ENCODE measurements around the gene ACO2. TPM values are rescaled to one million over a fixed set of nuclear protein-coding genes. Genes with fewer than 3 reads are reported as not detected.
A peak's percentile ranks its signal among the peaks of the same experiment; 100 is the strongest.
"Not testable (repeated sequence)": the region's sequence is repeated elsewhere in the genome, so short reads cannot be mapped to it uniquely, and the experiment has no call there.

Gene ACO2
- total RNA-seq, 2 experiments from 2014 or later, result 90.0 to 93.3 TPM

- Mint-ChIP-seq H3K27ac (no peak overlapping the region), H3K4me1 (peaks cover 4% of the 10 kb centered on the region), H3K4me3 (no peak overlapping the region), H3K36me3 (no peaks in the 10 kb centered on the region), H3K9me3 (ENCODE audit: low read depth) (no peaks in the 10 kb centered on the region), H3K27me3 (peaks cover 13% of the 10 kb centered on the region)
- CTCF ChIA-PET, result interaction anchor here (1.0 to 1.8 kb wide), 3 partner anchors 25 to 38 kb away, joined by 3 to 5 read pairs (median 3); partner anchors contain the start of gene PMM1
- no peak for ATAC-seq
- DNase-seq, result no peak
Measured at GRCh38 chr22:41551877-41552582, 83.1 kb downstream of the ACO2 start.

DNA sequence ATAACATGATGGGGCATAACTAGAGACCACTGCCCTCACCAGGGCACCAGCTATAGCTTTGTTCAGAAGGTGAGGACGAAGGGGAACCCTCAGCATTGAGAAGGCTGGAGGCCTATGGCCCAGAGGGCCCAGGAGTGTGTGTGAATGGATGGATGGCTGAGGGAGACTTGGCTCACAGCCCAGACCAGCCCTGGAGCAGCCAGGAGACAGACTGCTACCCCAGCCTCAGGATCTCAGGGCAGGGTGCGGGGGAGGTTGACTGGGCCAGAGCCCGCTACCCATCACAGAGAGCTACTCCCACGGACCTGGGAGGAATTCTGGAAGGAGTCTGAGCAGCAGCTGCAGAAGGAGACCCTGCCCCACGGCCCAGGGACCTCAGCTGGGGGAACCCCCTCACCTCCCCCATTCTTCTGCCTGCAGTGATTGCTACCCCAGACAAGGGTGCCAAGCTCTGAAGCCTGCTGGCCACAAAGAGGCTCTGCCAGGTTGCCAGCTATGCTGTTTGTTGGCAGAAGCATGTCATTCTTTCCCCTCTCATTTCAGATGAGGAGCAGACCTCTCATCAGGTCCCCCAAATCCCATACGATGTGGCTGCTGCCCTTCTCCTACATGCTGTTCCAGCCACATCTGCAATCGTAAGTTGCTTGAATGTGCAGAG is 86.5 kb downstream of the ACO2 start:
- Mint-ChIP-seq H3K4me1 (peaks cover 6% of the 10 kb centered on the region), H3K4me3 (no peak overlapping the region), H3K27me3 (peaks cover 21% of the 10 kb centered on the region), H3K9me3 (ENCODE audit: low read depth) (no peaks in the 10 kb centered on the region), H3K27ac (no peak overlapping the region), H3K36me3 (no peaks in the 10 kb centered on the region)
- CTCF ChIA-PET, result no interaction called here
- DNase-seq (no peak), ATAC-seq (no peak)

DNA sequence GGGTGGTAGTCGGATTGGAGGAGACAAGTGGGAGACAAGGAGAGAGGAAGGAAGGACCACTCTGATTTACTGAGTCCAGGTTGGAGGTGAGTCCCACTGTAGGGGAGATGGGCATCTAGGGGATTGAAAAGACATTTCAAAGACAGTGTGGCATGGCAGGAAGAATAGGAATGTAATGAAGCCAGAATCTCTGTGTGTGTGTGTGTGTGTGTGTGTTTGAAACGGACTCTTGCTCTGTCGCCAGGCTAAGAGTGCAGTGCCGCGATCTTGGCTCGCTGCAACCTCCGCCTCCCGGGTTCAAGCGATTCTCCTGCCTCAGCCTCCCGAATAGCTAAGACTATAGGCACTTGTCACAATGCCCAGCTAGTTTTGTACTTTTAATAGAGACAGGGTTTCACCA is 87.6 kb downstream of the ACO2 start:
- Mint-ChIP-seq H3K36me3 (no peaks in the 10 kb centered on the region), H3K27me3 (peaks cover 32% of the 10 kb centered on the region), H3K4me3 (no peak overlapping the region), H3K9me3 (ENCODE audit: low read depth) (no peaks in the 10 kb centered on the region), H3K4me1 (peaks cover 6% of the 10 kb centered on the region), H3K27ac (no peak overlapping the region)
- DNase-seq (no peak), ATAC-seq (no peak)
- CTCF ChIA-PET, result no interaction called here

DNA sequence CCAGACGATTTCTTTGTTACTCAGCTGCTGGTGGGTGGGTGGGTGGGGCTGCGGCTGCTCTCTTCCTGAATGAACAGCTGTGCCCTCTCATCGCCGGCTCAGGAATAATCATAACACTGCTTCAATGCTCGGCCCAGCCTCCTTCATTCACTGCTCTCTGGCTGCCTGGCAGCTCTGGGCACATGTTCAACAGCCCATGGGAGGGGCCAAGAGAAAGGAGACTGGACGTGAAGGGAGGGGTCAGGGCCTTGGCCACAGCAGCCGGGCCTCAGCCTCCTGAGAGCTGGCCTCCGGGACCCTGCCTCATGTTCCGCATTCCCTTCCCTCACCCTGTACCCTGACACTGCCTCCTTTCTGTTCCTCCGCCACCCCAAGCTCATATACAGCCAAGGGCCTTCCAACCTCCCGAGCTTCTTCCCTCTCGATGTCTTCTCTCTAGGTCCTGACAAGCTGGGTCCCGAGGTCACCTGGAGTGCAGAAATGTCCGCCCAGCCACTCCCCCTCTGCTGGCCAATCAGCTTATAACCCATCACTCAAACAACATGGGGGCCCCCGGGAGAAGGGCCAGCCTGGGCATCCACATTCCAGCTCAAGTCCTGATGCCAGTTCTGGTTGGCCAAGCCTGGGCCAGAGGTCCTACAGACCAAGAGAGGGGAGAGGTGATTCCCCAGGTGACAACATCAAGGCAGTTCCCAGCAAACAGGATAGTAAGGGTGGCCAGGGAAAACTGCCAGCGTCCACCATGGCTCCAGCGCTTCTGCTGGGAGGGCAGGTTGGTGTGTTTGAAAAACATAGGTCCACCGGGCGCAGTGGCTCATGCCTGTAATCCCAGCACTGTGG is 88.7 kb downstream of the ACO2 start:
- Mint-ChIP-seq H3K4me3 (no peak overlapping the region), H3K9me3 (ENCODE audit: low read depth) (no peaks in the 10 kb centered on the region), H3K4me1 (peaks cover 6% of the 10 kb centered on the region), H3K27me3 (peaks cover 36% of the 10 kb centered on the region), H3K27ac (no peak overlapping the region), H3K36me3 (no peaks in the 10 kb centered on the region)
- no peak for DNase-seq
- CTCF ChIA-PET, result interaction anchor here (0.5 to 1.2 kb wide), 4 partner anchors 11 to 109 kb away, joined by 3 to 4 read pairs (median 4); no protein-coding TSS in a partner anchor
- peak; percentile 10 for ATAC-seq

DNA sequence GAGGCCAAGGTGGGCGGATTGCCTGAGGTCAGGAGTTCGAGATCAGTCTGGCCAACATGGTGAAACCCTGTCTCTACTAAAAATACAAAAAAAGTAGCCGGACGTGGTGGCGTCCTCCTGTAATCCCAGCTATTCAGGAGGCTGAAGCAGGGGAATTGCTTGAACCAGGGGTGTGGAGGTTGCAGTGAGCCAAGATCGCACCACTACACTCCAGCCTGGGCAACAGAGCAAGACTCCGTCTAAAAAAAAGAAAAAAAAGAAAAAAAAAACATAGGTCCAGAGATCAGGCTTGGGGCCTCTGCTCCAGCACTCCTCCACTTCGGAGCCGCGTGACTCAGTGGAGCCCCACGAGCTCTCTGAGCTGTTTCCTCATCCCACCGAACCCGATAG is 89.3 kb downstream of the ACO2 start:
- H3K27me3 Mint-ChIP-seq, result peaks cover 42% of the 10 kb centered on the region
- not testable (repeated sequence) for H3K36me3 Mint-ChIP-seq; H3K27ac Mint-ChIP-seq; DNase-seq; ATAC-seq; H3K4me3 Mint-ChIP-seq; H3K4me1 Mint-ChIP-seq; H3K9me3 Mint-ChIP-seq (ENCODE audit: low read depth)
- CTCF ChIA-PET, result interaction anchor here (0.7 to 1.2 kb wide), 2 partner anchors 109 to 112 kb away, joined by 3 read pairs; partner anchors contain the start of gene TOB2

DNA sequence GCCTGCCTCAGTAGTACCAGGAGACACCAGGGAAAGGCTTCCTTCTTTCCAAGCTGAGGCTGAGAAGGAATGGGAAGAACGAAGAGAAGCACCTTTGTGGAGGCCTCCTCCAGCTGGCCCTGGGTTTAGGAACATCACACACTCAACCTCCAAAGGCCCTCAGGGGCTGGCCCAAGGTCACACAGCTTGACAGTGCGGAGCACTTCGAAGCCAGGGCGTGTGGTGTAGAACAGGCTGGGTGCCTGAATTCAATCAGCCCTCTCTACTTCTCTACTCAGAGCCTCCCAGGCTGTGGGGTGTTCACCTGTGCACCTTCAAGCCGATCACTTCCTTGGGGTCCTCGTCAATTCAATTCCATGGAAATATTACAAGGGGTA is 91.2 kb downstream of the ACO2 start:
- Mint-ChIP-seq H3K27ac (no peak overlapping the region), H3K36me3 (no peaks in the 10 kb centered on the region), H3K4me3 (no peak overlapping the region), H3K4me1 (peaks cover 11% of the 10 kb centered on the region), H3K27me3 (peaks cover 45% of the 10 kb centered on the region), H3K9me3 (ENCODE audit: low read depth) (no peaks in the 10 kb centered on the region)
- no peak for DNase-seq
- CTCF ChIA-PET, result no interaction called here
- ATAC-seq, result no peak

DNA sequence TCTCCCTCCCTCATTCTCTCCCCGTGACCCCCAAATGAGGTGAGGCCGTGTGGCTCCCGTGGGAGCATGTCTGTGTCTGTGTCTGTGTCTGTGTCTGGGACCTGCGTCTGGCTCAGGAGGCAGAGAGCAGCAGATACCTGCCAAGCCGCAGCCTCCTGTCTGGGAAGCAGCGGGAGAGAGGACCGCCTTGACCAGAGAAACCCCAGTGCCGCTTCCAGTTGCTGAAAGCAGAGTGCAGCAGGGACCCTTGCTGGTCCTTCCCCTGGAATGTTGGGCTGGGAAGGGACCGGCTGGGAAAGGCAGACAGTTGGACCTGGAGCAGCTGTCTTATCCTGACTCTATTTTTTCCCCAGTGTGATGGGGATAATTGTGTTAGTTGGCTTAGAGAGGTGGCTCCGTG is 92.4 kb downstream of the ACO2 start:
- Mint-ChIP-seq H3K27me3 (peaks cover 45% of the 10 kb centered on the region), H3K4me1 (peaks cover 17% of the 10 kb centered on the region), H3K4me3 (no peak overlapping the region), H3K36me3 (no peaks in the 10 kb centered on the region), H3K9me3 (ENCODE audit: low read depth) (no peaks in the 10 kb centered on the region), H3K27ac (no peak overlapping the region)
- CTCF ChIA-PET, result interaction anchor here (1.4 kb wide), 1 partner anchor 16 kb away, joined by 3 read pairs; no protein-coding TSS in a partner anchor
- ATAC-seq, result no peak
- no peak for DNase-seq

- no peak for DNase-seq
- peaks cover 17% of the 10 kb centered on the region for H3K4me1 Mint-ChIP-seq
- H3K4me3 Mint-ChIP-seq, result no peak overlapping the region
- no peaks in the 10 kb centered on the region for H3K9me3 Mint-ChIP-seq (ENCODE audit: low read depth)
- CTCF ChIA-PET, result interaction anchor here (1.4 kb wide), 1 partner anchor 16 kb away, joined by 3 read pairs; no protein-coding TSS in a partner anchor
- H3K36me3 Mint-ChIP-seq, result no peaks in the 10 kb centered on the region
- H3K27me3 Mint-ChIP-seq, result peaks cover 41% of the 10 kb centered on the region
- ATAC-seq, result no peak
- H3K27ac Mint-ChIP-seq, result no peak overlapping the region
Measured at GRCh38 chr22:41561788-41562187, 92.9 kb downstream of the ACO2 start.

DNA sequence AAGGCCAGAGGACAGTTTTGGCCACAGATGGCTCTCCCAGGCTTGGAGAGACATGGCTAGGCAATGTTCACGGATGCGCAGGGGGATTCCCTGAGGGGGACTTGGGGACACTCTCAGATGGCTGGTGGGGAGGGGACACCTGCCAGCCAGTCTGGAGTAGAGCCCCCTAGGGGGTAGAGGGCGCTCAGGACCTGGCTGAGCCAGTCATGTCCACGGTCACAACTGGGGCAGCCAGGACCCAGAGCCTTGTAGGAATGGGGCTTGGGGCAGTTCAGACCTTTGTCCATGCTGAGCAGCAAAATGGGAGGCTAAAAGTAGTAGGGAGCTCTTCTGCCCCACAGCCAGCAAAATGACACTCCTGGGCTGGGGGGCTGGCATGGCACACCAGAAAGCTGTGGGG is 93.5 kb downstream of the ACO2 start:
- no peak for ATAC-seq
- Mint-ChIP-seq H3K36me3 (no peaks in the 10 kb centered on the region), H3K4me3 (no peak overlapping the region), H3K27ac (no peak overlapping the region), H3K4me1 (peaks cover 13% of the 10 kb centered on the region), H3K9me3 (ENCODE audit: low read depth) (no peaks in the 10 kb centered on the region), H3K27me3 (peaks cover 38% of the 10 kb centered on the region)
- no peak for DNase-seq
- CTCF ChIA-PET, result no interaction called here

DNA sequence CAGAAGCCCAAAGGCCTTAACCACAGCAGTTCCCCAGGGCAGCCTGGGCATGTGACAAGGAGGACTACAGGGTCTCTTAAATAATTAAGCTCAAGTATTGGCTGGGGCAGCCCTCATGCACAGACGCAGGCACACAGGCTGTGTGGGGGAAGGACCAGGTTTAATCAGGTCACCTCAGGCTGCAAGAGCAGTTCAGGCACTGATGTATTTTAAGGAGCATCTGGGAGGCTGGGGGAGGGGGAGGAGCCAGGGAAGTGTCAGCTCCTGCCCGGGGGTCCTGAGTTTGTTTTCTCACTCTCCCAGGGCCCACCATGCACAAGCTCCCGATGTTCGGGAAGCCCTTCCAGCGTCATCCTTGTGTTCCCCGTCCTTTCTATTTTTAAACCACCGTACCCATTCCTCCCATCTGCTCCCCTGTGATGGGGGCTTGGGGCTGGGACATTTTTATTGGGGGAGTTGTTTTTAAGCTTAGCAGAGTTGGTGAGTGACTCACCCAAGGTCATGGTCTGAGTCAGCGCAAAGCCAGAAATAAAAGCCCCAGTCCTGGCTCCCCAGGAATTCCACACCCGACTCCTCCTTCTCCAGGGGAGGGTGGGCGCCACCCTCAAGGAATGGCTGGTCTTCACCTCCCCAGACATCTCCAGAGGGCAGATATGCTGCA is 94.3 kb downstream of the ACO2 start:
- ATAC-seq (no peak), DNase-seq (no peak)
- Mint-ChIP-seq H3K27me3 (peaks cover 38% of the 10 kb centered on the region), H3K36me3 (no peaks in the 10 kb centered on the region), H3K4me1 (peaks cover 11% of the 10 kb centered on the region), H3K4me3 (no peak overlapping the region), H3K27ac (no peak overlapping the region), H3K9me3 (ENCODE audit: low read depth) (no peaks in the 10 kb centered on the region)
- CTCF ChIA-PET, result no interaction called here

DNA sequence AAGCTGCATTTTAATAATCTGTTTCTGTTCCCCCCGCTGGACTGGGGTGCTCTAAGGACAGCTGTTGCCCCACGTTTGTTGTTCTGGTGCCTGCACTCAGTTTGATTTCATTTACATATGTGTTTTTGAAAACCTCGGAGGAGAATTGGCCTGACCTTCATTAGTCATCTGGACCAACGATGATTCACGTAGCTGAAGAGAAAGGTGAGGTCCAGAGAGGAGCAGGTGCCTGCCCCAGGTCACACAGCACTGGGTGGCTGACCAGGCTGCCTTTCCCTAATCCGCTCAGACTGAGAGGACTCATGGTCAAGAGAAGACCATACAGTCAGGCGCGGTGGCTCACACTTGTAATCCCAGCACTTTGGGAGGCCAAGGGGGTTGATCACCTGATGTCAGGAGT is 95.6 kb downstream of the ACO2 start:
- no peaks in the 10 kb centered on the region for H3K9me3 Mint-ChIP-seq (ENCODE audit: low read depth)
- no peak for ATAC-seq
- H3K4me1 Mint-ChIP-seq, result peaks cover 11% of the 10 kb centered on the region
- DNase-seq, result no peak
- H3K36me3 Mint-ChIP-seq, result no peaks in the 10 kb centered on the region
- H3K27ac Mint-ChIP-seq, result no peak overlapping the region
- CTCF ChIA-PET, result interaction anchor here (2.8 kb wide), 1 partner anchor 12 kb away, joined by 7 read pairs; no protein-coding TSS in a partner anchor
- peaks cover 38% of the 10 kb centered on the region for H3K27me3 Mint-ChIP-seq
- H3K4me3 Mint-ChIP-seq, result no peak overlapping the region

- ATAC-seq, result peak; percentile 91
- CTCF ChIA-PET, result interaction anchor here (0.9 to 2.8 kb wide), 4 partner anchors 11 to 101 kb away, joined by 3 to 7 read pairs (median 4); partner anchors contain the start of gene POLR3H
- peak; percentile 71 for DNase-seq
- Mint-ChIP-seq H3K9me3 (ENCODE audit: low read depth) (no peaks in the 10 kb centered on the region), H3K4me1 (peaks cover 11% of the 10 kb centered on the region), H3K27me3 (peaks cover 30% of the 10 kb centered on the region), H3K27ac (peak overlapping the region; percentile 19), H3K4me3 (no peak overlapping the region), H3K36me3 (no peaks in the 10 kb centered on the region)
Measured at GRCh38 chr22:41565403-41566054, 96.6 kb downstream of the ACO2 start.

GRCh38 chr22:41567512-41567768 is 98.5 kb downstream of the ACO2 start:
- ATAC-seq, result no peak
- CTCF ChIA-PET, result no interaction called here

More at GRCh38 chr22:41567512-41567768, 98.5 kb downstream of the ACO2 start:
- Mint-ChIP-seq H3K9me3 (ENCODE audit: low read depth) (no peaks in the 10 kb centered on the region), H3K4me1 (peaks cover 11% of the 10 kb centered on the region), H3K27ac (no peak overlapping the region), H3K4me3 (no peak overlapping the region), H3K27me3 (peaks cover 13% of the 10 kb centered on the region), H3K36me3 (no peaks in the 10 kb centered on the region)
- no peak for DNase-seq

All from activated CD8-positive, alpha-beta memory T cell treated with anti-CD3 and anti-CD28 coated beads, Interleukin-2, amount 10 ng/mL, durations not matched to agents 7 days and 5 days (primary cell).